Mesendoderm (in vitro differentiated cells): ENCODE data around the gene SPACDR. TPM values are rescaled to one million over a fixed set of nuclear protein-coding genes. Genes with fewer than 3 reads are reported as not detected.

Experiments used
- DNase-seq: peaks from one replicate; pipeline ENCODE4 v3.0.0; 2013
- H2AK5ac ChIP-seq: 2 replicates; pipeline ENCODE4 v1.6.1; 2013; ENCODE audit warnings: low read length, inconsistent platforms
- H2BK120ac ChIP-seq: 2 replicates; pipeline ENCODE4 v1.6.1; 2013; ENCODE audit warnings: low read depth, mild to moderate bottlenecking, low read length, moderate library complexity, mixed read lengths
- H2BK15ac ChIP-seq: replicated peaks from 2 replicates; pipeline ENCODE4 v1.6.1; 2013; ENCODE audit warnings: low read depth, mild to moderate bottlenecking, moderate library complexity
- H2BK5ac ChIP-seq: 2 replicates; pipeline ENCODE4 v1.6.1; 2013; ENCODE audit warnings: low read length, inconsistent platforms
- H3K18ac ChIP-seq: 2 replicates; pipeline ENCODE4 v1.6.1; 2013; ENCODE audit warnings: mild to moderate bottlenecking, low read length, mixed read lengths
- H3K23ac ChIP-seq: one replicate; pipeline ENCODE4 v1.6.1; 2013; ENCODE audit warnings: low read length
- H3K27ac ChIP-seq: 2 replicates; pipeline ENCODE4 v1.5.1; 2013; ENCODE audit warnings: low read depth, mild to moderate bottlenecking, inconsistent platforms, low read length, moderate library complexity
- H3K27me3 ChIP-seq: 2 replicates; pipeline ENCODE4 v1.6.1; 2013; ENCODE audit warnings: low read length, control low read depth, mild to moderate bottlenecking, inconsistent platforms; ENCODE audit not compliant: insufficient read depth, poor library complexity
- H3K36me3 ChIP-seq: 2 replicates; pipeline ENCODE4 v1.6.1; 2013; ENCODE audit warnings: low read length, inconsistent platforms; ENCODE audit not compliant: control insufficient read depth, insufficient read depth
- H3K4ac ChIP-seq: one replicate; pipeline ENCODE4 v1.6.1; 2013; ENCODE audit warnings: low read depth, mild to moderate bottlenecking, low read length, moderate library complexity
- H3K4me1 ChIP-seq: 2 replicates; pipeline ENCODE4 v1.6.1; 2013; ENCODE audit warnings: low read depth, low read length, inconsistent platforms; ENCODE audit not compliant: control insufficient read depth
- H3K4me2 ChIP-seq: 2 replicates; pipeline ENCODE4 v1.6.1; 2013; ENCODE audit warnings: low read length
- H3K4me3 ChIP-seq: 2 replicates; pipeline ENCODE4 v1.5.1; 2013; ENCODE audit warnings: mild to moderate bottlenecking, low read length
- H3K56ac ChIP-seq: one replicate; pipeline ENCODE4 v1.6.1; 2013; ENCODE audit warnings: low read length
- H3K79me1 ChIP-seq: 2 replicates; pipeline ENCODE4 v1.6.1; 2013; ENCODE audit warnings: low read length, inconsistent platforms
- H3K79me2 ChIP-seq: 2 replicates; pipeline ENCODE4 v1.6.1; 2013; ENCODE audit warnings: mild to moderate bottlenecking, low read length; ENCODE audit not compliant: control insufficient read depth, insufficient read depth
- H3K9ac ChIP-seq: 2 replicates; pipeline ENCODE4 v1.6.1; 2013; ENCODE audit warnings: low read length, inconsistent platforms
- H4K5ac ChIP-seq: one replicate; pipeline ENCODE4 v1.6.1; 2013; ENCODE audit warnings: low read length
- H4K8ac ChIP-seq: one replicate; pipeline ENCODE4 v1.6.1; 2013; ENCODE audit warnings: low read depth, mild to moderate bottlenecking, control low read depth, low read length, moderate library complexity
- WGBS: extraction: QIAGEN DNeasy Blood & Tissue Kit; methylation state at CpG from one replicate; pipeline ENCODE4 v1.1.7; 2013; ENCODE audit warnings: low lambda C conversion rate, missing lambda C conversion rate; ENCODE audit not compliant: insufficient coverage; ENCODE audit errors: extremely low coverage; 5-methylcytosine and 5-hydroxymethylcytosine counted together
- polyA plus RNA-seq, 2 experiments: library from polyadenylated mRNA; stranded (reverse); fragments of 200-250 nt; gene quantifications; one replicate each; pipeline ENCODE4 v1.2.3, GENCODE V29; 2013

Gene SPACDR, protein sequence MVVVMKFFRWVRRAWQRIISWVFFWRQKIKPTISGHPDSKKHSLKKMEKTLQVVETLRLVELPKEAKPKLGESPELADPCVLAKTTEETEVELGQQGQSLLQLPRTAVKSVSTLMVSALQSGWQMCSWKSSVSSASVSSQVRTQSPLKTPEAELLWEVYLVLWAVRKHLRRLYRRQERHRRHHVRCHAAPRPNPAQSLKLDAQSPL
- 0.10 TPM for polyA plus RNA-seq (2013, experiment 1 of 2)
- polyA plus RNA-seq (2013, experiment 2 of 2): 0.08 TPM

DNA sequence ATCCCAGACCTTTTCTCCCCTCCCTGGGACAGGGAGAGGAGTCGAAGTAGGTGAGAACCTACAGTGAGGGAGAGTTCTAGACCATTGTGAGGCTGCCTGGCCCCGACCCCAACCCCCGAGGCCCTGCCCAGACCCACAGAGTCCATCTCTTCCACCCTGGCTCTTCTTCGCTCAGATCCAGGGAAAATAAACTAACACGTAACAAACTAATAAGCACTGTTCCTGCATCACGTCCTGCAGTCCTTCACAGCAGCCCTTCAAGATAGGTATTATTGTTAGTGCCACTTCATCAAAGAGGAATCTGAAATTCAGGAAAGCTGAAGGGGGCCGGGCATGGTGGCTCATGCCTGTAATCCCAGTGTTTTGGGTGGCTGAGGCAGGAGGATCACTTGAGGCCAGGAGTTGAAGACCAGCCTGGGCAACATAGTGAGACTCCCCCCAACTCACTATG is at the start of gene SPACDR:
Gene SPACDR (minus strand): TSS at position 51 of the 451 bp plus-strand sequence. CDS start 235 bp downstream, outside the sequence.
- H4K8ac ChIP-seq: no peak within 1 kb of the TSS
- H3K79me2 ChIP-seq: no peaks in the 10 kb centered on the region
- H3K79me1 ChIP-seq: no peaks in the 10 kb centered on the region
- H3K36me3 ChIP-seq: no peaks in the 10 kb centered on the region
- no peak within 1 kb of the TSS for H2BK5ac ChIP-seq
- no peak within 1 kb of the TSS for H3K4me2 ChIP-seq
- no peak within 1 kb of the TSS for H4K5ac ChIP-seq
- no peak within 1 kb of the TSS for H3K4ac ChIP-seq
- no peak within 1 kb of the TSS for H2BK15ac ChIP-seq
- H3K27ac ChIP-seq: no peak within 1 kb of the TSS
- no peak within 1 kb of the TSS for H3K4me3 ChIP-seq
- no peak within 1 kb of the TSS for H2AK5ac ChIP-seq
- no peaks in the 10 kb centered on the region for H3K27me3 ChIP-seq
- H3K23ac ChIP-seq: no peak within 1 kb of the TSS
- no peak within 1 kb of the TSS for H3K18ac ChIP-seq
- H3K4me1 ChIP-seq: no peaks in the 10 kb centered on the region
- H2BK120ac ChIP-seq: no peak within 1 kb of the TSS
- H3K9ac ChIP-seq: no peak within 1 kb of the TSS
- H3K56ac ChIP-seq: no peak within 1 kb of the TSS
- no peak for DNase-seq
- WGBS: no CpG with 5 or more reads among the region's 7 CpGs

DNA sequence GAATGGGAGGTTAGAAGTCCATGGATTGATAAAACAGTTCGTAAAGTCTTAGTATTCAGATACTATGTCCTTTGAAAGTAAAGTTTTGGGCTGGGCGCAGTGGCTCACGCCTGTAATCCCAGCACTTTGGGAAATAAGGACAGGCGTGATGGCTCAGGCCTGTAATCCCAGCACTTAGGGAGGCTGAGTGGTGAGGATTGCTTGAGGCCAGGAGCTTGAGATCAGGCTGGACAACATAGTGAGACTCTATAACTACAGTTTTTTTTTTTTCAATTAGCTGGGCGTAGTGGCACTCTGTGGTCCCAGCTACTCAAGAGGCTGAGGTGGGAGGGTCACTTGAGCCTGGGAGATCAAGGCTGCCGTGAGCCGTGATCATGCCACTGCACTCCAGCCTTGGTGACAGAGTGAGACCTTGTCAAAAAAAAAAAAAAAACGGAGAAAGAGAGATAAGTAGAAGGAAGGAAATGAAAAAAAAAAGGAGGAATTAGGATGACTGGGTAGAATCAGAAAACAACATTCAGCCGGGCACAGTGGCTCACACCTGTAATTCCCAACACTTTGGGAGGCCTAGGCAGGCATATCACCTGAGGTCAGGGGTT is 49.3 kb upstream of the SPACDR start:
- H3K36me3 ChIP-seq: no peaks in the 10 kb centered on the region
- no peak overlapping the region for H3K18ac ChIP-seq
- H4K8ac ChIP-seq: no peak overlapping the region
- no peak overlapping the region for H2BK15ac ChIP-seq
- 100% methylated on average over 1 of the region's 9 CpGs for WGBS
- H3K9ac ChIP-seq: no peak overlapping the region
- H3K4me1 ChIP-seq: peaks cover 2% of the 10 kb centered on the region
- H3K23ac ChIP-seq: no peak overlapping the region
- H3K4ac ChIP-seq: no peak overlapping the region
- H3K79me1 ChIP-seq: no peaks in the 10 kb centered on the region
- H2BK5ac ChIP-seq: no peak overlapping the region
- no peak overlapping the region for H3K56ac ChIP-seq
- no peaks in the 10 kb centered on the region for H3K79me2 ChIP-seq
- no peak overlapping the region for H4K5ac ChIP-seq
- H2BK120ac ChIP-seq: no peak overlapping the region
- no peak overlapping the region for H3K4me2 ChIP-seq
- H2AK5ac ChIP-seq: no peak overlapping the region
- no peaks in the 10 kb centered on the region for H3K27me3 ChIP-seq
- no peak for DNase-seq
- no peak overlapping the region for H3K27ac ChIP-seq
- H3K4me3 ChIP-seq: no peak overlapping the region

DNA sequence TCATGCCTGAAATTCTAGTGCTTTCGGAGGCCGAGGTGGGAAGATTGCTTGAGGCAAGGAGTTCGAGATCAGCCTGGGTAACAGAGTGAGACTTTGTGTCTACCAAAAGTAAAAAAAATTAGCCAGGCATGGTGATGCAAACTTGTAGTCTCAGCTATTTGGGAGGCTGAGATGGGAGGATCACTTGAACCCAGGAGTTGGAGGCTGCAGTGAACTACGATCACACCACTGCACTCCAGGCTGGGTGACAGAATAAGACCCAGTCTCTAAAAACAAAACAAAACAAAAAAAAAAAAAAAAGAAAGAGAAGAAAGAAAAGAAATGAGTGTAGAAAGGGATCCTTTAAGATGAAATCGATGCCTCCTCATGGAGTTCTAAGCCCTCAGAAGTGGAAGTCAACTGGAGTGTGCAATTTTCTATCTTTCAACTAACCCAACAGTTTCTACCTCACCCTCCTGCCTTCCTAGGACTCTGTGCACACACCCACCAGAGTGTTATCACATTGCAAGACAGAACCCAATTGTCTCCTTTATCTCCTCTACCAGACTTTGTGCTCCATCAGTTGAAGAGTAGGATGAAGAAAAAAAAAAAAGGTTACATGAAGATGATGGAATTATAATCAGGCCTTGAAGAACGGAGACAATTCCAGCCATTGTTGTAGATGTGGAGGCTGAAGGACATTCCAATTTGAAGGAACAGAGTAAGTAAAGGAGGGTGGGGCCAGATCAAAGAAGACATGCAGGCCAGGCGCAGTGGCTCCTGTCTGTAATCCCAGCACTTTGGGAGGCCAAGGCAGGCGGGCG is 46.6 kb upstream of the SPACDR start:
- H2BK15ac ChIP-seq: no peak overlapping the region

DNA sequence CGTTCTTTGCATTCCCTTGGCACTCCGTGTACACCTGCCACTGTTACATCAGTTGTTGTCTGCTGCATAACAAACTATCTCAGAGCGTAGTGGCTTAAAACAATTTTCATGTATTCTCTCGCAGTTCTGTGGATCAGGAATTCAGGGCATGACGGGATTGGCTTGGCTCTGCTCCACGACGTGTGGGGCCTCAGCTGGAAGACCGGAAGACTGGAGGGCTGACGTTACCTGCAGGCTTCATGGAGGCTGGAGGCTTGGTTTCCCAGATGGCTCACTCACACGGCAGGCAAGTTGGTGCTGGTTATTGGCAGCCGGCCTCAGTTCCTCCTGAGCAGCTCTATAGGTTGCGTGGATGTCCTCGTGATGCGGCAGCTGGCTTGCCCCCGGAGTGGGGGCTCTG is 45.2 kb upstream of the SPACDR start:
- no CpG with 5 or more reads among the region's 15 CpGs for WGBS
- no peak overlapping the region for H3K4me3 ChIP-seq
- no peak overlapping the region for H4K5ac ChIP-seq
- no peak overlapping the region for H2BK120ac ChIP-seq
- no peak overlapping the region for H3K4me2 ChIP-seq
- no peak overlapping the region for H3K18ac ChIP-seq
- H3K4me1 ChIP-seq: no peaks in the 10 kb centered on the region
- H3K36me3 ChIP-seq: no peaks in the 10 kb centered on the region
- no peak overlapping the region for H4K8ac ChIP-seq
- no peak overlapping the region for H3K27ac ChIP-seq
- no peaks in the 10 kb centered on the region for H3K79me1 ChIP-seq
- no peak for DNase-seq
- H3K56ac ChIP-seq: no peak overlapping the region
- H3K9ac ChIP-seq: no peak overlapping the region
- H2BK15ac ChIP-seq: no peak overlapping the region
- no peak overlapping the region for H2AK5ac ChIP-seq
- no peaks in the 10 kb centered on the region for H3K27me3 ChIP-seq
- no peak overlapping the region for H3K23ac ChIP-seq
- H3K79me2 ChIP-seq: no peaks in the 10 kb centered on the region
- H2BK5ac ChIP-seq: no peak overlapping the region
- no peak overlapping the region for H3K4ac ChIP-seq

More for the DNA sequence above, 46.6 kb upstream of the SPACDR start:
- Histone ChIP-seq H3K56ac (no peak overlapping the region), H2BK120ac (no peak overlapping the region), H3K4me3 (no peak overlapping the region), H3K18ac (no peak overlapping the region), H3K9ac (no peak overlapping the region), H3K23ac (no peak overlapping the region), H3K4ac (no peak overlapping the region), H3K36me3 (no peaks in the 10 kb centered on the region), H3K27me3 (no peaks in the 10 kb centered on the region), H3K27ac (no peak overlapping the region), H2BK5ac (no peak overlapping the region), H4K5ac (no peak overlapping the region), H2AK5ac (no peak overlapping the region), H3K4me2 (no peak overlapping the region), H4K8ac (no peak overlapping the region), H3K4me1 (peaks cover 2% of the 10 kb centered on the region), H3K79me2 (no peaks in the 10 kb centered on the region), H3K79me1 (no peaks in the 10 kb centered on the region)
- DNase-seq: no peak
- no CpG with 5 or more reads among the region's 9 CpGs for WGBS

DNA sequence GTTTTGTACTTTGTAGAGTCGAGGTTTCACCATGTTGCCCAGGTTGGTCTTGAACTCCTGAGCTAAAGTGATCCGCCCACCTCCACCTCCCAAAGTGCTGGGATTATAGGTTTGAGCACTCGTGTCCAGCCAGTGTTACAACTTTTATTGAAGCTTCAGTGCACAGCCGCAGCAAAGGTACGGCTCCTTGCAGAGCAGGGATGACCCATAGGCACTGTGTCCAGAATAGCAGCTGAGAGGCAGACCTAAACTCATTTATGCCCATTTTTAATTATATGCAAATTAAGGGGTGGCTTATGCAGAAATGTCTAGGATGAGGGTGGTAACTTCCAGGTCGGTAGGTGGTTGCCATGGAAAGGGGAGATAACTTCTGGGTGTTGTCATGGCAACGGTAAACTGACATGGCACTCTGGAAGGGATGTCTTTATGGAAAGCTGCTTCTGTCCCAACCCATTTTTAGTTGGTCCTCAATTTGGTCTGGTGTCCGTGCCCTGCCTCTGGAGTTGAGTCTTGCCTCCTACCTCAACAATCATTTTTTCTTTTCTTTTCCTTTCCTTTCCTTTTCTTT is 42.4 kb upstream of the SPACDR start:
- no CpG with 5 or more reads among the region's 8 CpGs for WGBS
- DNase-seq: peak; percentile 92
- Histone ChIP-seq H4K8ac (no peak overlapping the region), H3K4me2 (no peak overlapping the region), H3K79me2 (no peaks in the 10 kb centered on the region), H3K56ac (no peak overlapping the region), H3K18ac (no peak overlapping the region), H2BK5ac (no peak overlapping the region), H2BK120ac (no peak overlapping the region), H3K23ac (no peak overlapping the region), H3K27me3 (no peaks in the 10 kb centered on the region), H3K4ac (no peak overlapping the region), H3K4me3 (no peak overlapping the region), H2AK5ac (no peak overlapping the region), H3K36me3 (no peaks in the 10 kb centered on the region), H4K5ac (no peak overlapping the region), H3K79me1 (no peaks in the 10 kb centered on the region), H3K27ac (no peak overlapping the region), H2BK15ac (no peak overlapping the region), H3K4me1 (no peaks in the 10 kb centered on the region), H3K9ac (no peak overlapping the region)
